NCI-H146 treated with DMSO at 0.1 percent for 48 hours (cell line): ENCODE data around the gene DDX17.
"Not testable (repeated sequence)": the region's sequence is repeated elsewhere in the genome, so short reads cannot be mapped to it uniquely, and the experiment has no call there.

Experiments
- DNase-seq: peaks from one replicate; lab custom pipeline; 2025; ENCODE audit not compliant: unreplicated experiment; lab: John Stamatoyannopoulos, UW

Gene DDX17

DNA sequence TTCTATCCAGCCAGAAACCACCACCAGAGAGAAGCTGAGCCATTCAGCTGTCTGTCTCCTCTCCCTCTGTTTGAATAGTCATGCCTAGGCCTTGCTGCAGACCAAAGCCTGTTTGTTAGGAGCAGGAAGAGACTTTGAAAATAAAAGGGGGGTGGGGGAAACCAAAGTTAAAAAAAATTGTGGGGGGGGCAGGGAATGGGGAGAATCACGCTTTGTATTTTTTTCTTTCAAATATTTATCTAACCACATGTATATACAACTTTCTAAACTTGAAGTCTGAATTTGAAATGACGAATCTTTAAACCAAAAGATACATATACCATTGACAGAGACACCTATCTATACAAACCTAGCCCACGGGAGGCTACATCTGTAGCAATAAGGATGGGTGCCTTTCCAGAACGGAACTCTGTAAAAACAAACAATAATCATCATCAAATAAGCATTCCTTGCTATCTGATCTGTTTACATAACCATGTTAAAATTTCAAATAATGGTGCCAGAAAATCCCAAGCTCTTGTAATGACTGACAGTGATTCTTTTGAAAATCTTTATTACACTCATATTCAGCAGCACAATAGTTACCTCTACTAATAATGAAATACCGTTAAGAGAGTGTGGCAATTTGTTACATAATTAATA is 14.3 kb downstream of the DDX17 start:
- no peak for DNase-seq

- DNase-seq, result no peak
These were observed 15.2 kb downstream of the DDX17 start for GRCh38 chr22:38490915-38491314.

- DNase-seq, result no peak
These were observed 15.6 kb downstream of the DDX17 start for GRCh38 chr22:38490475-38490874.

DNA sequence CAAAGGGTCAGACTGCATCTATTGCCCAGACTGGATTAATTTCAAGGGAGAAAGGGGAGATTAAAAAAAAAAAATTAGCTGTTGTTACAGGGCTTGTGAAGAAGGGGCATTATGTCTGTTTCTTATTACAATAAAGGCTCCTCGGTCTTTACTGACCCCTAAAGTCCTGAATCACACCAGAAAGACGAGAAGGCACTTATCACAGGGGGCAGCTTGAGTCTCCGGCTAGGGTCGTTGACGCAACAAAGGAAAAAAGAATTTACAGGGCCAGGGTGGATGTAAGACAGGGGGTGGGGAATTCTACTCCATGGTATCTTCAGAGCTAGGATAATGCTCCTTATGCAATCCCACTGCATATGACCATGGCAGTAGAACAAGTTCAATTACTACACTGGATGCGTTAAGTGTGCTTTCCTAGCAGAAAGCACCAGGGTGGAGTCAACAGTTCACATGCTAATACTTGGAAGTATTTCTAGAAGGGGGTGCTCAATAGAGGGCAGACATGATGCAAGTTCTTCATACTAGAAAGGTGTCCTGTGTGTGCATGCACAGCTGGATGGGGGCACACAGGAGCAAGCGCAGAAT is 16.5 kb downstream of the DDX17 start:
- DNase-seq, result no peak

DNA sequence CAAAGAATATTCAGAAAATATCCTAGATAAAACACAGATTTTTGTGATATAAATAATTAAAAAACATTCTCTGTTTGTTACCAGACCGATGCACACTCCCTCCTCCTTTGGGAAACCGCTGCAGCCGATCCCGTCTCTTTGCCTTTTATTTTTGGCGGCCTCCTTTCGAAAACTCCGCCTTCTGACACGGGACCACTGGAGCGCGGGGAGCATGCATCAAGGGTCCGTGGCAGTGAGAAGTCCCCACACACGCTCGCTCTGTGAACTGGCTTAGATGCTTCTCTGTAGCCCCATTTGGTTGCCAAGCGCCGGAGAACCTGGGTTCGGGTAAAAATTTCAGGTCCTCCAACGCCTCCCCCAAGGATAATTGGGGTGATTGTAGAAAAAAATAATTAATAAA is 17.0 kb downstream of the DDX17 start:
- DNase-seq, result no peak

- no peak for DNase-seq
These were observed 18.2 kb downstream of the DDX17 start for GRCh38 chr22:38487946-38488345.

DNA sequence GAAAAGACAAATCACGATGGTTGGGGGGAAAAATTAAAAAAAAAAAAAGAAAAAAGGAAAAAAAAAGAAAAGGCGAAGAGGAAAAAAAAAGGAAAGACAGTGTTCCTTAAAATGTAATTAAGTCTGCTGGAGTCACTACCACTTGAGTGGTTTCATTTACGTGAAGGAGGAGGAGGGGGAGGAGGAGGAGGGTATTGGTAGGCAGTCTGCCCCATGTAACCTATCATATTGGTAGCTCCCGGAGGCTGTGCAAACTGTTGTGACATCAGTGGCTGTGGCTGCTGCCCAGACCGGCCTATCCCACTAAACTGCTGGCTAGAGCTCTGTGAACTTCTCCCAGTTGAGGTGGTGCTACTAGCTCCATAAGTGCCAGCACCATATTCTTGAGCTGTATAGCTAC is 20.3 kb downstream of the DDX17 start:
- DNase-seq, result no peak

DNA sequence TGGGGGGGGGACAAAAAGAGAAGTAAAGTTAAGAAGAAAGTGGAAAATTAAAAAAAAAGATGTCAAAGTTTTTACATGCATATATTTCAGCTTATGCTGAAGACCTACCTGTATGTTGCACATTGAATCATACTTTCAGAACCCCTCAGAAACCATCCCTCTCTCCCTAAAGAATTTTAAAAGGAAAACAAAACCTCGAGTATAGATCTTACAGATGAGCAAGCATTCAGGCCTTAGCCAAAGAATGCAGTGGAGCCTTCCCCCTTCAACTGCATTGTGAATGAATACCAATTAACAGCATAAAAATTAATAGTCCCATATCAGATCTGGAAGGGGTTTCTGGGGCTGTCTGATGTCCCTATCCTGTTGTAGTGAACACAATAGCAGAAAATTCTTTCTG is 21.9 kb downstream of the DDX17 start:
- no peak for DNase-seq

DNA sequence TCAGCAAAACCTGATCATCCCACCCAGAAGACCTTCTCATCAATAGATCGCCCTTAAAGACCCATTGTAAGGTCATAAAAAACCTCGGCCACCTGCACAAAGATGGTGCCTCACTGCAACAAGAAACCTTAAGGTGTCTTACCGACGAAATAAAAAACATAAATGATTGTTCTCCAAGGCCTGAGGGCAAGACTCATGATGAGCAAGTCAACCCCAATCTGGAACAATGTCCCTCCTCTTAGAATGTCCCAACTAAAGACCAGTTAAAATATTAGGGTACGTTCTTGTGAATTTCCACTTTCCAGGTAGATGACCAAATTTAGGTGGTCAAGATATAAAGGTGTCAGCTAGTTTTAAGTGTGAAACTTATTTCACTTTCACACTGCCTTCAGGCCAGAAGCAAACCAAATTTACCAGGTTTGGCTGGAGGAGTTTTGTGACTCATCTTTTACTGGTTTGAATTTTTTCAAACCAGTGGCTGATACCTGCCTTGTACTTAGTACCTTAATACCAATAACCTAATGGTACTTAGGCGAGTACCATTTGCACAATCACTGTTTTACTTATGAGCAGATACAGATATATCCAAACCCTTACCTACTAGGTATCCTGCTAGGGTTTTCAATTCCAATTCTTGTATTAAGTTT is 23.3 kb downstream of the DDX17 start:
- DNase-seq, result no peak

DNA sequence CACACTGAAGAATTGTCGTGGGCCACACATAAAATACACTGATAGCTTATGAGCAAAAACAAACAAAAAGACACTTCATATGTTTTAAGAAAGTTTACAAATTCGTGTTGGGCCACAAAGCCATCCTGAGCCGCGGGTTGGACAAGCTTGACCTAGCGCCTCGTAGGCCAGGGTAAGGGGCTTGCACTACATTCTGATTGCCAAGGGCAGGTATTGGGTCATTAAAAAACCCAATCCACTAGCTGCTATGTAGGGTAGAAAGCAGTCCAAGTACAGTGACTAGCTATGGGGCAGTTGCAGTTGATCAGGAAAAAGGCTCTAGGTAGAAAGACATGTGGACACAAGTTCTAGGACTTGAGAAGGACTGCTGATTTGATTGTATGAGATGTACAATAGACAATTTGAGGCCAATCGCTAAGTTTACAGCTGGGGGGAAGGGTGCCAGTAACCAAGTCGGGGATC is 24.2 kb downstream of the DDX17 start:
- DNase-seq, result no peak

DNA sequence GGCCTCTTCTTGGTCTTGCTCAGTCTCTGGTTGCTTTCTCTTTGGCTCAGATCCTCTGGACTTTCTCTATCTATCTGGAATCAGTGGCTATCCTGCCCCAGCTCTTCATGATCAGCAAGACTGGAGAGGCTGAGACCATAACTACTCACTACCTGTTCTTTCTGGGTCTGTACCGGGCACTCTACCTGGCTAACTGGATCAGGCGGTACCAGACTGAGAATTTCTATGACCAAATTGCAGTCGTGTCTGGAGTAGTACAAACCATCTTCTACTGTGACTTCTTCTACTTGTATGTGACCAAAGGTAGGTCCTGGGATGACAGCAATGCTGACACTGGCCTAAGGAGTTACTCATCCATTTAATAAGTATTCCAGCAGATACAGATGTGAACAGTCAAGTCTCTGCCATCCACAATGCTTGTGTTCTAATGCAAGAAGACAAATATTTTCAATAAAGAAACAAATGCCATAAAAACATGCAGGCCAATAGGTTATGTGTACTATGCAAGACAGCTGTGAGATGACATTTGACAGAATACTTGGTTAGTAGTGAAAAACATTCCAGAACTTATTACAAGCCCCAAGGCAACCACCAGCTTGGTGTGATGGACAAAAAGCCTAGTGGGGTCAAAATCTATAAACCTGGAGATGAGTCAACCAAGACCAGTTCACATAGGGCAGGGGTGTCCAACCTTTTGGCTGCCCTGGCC is 24.8 kb downstream of the DDX17 start:
- DNase-seq, result no peak

DNA sequence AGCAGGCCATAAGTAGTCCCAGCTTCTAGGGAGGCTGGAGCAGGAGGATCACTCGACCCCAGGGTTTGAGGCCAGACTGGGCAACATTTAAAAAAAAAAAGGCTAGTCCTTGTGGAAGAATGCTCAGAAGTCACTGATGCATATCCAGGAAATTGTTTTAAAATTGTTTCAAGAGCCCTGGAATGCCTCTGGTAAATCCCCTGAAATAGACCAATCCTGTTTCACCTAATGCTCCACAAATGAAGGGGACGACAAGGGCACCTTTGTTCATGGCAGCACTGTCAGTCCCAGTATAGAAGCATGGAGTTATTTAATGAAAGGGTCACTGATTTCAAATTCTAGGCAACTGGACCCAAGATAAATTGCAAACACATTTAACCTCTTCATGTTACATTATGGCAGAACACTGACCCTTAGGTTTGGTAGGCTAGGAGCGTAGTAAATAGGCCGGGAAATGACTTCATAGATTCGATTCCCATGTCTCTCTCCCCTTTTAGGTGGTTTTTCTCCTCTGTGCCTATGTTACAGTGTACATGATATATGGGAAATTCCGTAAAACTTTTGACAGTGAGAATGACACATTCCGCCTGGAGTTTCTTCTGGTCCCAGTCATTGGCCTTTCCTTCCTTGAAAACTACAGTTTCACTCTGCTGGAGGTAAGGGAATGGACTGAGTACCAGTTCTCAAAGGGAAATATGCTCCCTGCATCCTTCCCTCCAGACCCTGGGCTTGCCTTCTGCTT is 26.8 kb downstream of the DDX17 start:
- no peak for DNase-seq

GRCh38 chr22:38477585-38477984 is 28.5 kb downstream of the DDX17 start:
- DNase-seq, result no peak

DNA sequence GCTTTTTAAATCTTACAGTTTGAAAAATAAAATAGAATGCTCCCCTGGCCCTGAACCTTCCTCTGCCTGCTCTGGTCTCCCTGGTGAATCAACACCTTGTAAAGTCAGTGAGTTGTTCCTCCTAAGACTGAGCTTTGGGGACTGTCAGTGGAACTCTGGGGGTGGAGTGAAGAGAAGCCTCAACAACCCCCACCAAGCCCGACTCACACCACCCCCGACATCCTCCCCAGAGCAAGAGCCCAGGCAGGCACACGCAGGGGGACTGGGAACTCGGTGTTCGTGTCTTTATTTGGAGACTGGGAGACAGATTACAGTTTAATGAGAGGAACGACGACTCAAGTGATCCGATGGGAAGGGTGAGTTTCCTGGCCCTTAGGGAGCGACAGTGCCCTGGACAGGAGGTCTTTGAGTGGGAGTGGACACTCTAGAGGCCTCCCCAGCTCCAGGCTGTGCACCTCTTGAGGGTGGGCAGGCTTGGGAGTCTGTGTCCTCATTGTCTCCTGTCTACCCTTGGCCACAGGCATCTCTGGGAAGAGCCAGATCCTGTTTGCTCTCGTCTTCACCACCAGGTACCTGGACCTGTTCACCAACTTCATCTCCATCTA is 32.0 kb downstream of the DDX17 start:
- no peak for DNase-seq

DNA sequence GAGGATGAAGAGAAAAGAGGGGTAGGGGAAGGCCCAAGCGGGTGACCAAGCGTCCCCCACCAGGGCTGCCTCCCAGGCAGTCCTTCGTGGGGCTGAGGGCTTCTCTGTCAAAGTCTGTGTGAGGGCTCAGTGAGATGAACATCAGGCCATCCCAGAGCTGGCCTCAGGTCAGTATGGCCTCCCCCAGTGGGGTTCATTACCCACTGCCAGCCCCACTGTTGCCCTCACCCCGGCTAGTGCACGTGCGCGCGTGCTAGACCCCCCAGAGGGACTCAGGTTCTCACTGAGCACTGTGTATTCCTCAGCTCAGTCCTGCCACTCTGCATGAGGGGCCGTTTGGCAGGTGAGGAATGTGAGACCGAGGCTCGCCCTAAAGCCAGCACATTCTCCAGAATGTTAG is 34.9 kb downstream of the DDX17 start:
- DNase-seq, result no peak

DNA sequence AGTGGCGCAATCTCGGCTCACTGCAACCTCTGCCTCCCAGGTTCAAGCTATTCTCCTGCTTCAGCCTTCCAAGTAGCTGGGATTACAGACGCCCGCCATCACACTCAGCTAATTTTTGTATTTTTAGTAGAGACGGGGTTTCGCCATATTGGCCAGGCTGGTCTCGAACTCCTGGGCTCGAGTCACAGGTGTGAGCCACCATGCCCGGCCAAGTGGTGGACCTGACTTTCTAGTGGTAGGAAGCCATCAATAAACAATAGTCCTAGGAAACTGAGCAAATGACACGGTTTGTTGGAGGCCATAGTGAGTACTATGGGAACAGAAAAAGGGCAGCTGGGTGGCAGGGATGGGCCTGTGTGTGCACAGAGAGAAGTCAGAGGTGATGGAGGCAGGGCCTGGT is 35.9 kb downstream of the DDX17 start:
- not testable (repeated sequence) for DNase-seq

- DNase-seq, result no peak
These were observed 36.8 kb downstream of the DDX17 start for GRCh38 chr22:38469306-38469781.

- no peak for DNase-seq
These were observed 37.4 kb downstream of the DDX17 start for GRCh38 chr22:38468443-38469305.

- no peak for DNase-seq
These were observed 38.1 kb downstream of the DDX17 start, which contains the start of gene KDELR3 for GRCh38 chr22:38467904-38468442. Gene KDELR3 (plus strand): TSS chr22:38468096. CDS start chr22:38468234, 138 bp downstream.
